ENCODE results near the gene C16orf74. TPM values are rescaled to one million over a fixed set of nuclear protein-coding genes. Genes with fewer than 3 reads are reported as not detected.

C16orf74 gene
- total and polyA plus RNA-seq, 2 of the 8 experiments (the other 6 are each of a cell fraction or from before 2014, with no cell fraction given): 7.3 to 9.3 TPM

GRCh38 chr16:85751698-85752501 lies 1.0 kb upstream of the C16orf74 start:
- CTCF ChIA-PET (ENCODE audit: partially characterized antibody): interaction anchor here (0.9 to 1.8 kb wide), 7 partner anchors 8 to 261 kb away, joined by 3 to 6 read pairs (median 3); no protein-coding TSS in a partner anchor
- TF ChIP-seq ATF2 (IDR thresholded peaks at IDR 0.05; ENCODE audit: low read length): no peak
- no peak for TF ChIP-seq HDAC2 (IDR thresholded peaks at IDR 0.05; ENCODE audit: borderline replicate concordance in 1 of 2, low read depth in 2 of 2, low read length in 2 of 2)
- TF ChIP-seq EP300 (IDR thresholded peaks at IDR 0.05; ENCODE audit: borderline replicate concordance in 1 of 2, low read depth in 2 of 2, low read length in 2 of 2): no peak
- TF ChIP-seq ZNF274 (IDR thresholded peaks at IDR 0.05; ENCODE audit: borderline replicate concordance, extremely low read depth, low read length): no peak
- no peak for TF ChIP-seq TBP (IDR thresholded peaks at IDR 0.05; ENCODE audit: low read depth, low read length)
- TF ChIP-seq RAD21 (IDR thresholded peaks at IDR 0.05 in 1 of 2, conservative IDR thresholded peaks at IDR 0.05 in 1 of 2; ENCODE audit: low read depth in 2 of 2, low read length in 2 of 2): no peak
- no peak for TF ChIP-seq KDM4A (IDR thresholded peaks at IDR 0.05; ENCODE audit: low read depth, low read length, severe bottlenecking)
- TF ChIP-seq POLR2A (IDR thresholded peaks at IDR 0.05; ENCODE audit: control extremely low read depth in 1 of 2, low read depth in 2 of 2, low read length in 2 of 2): no peak

More at GRCh38 chr16:85751698-85752501, 1.0 kb upstream of the C16orf74 start:
- Histone ChIP-seq H3K4ac (replicated peaks; ENCODE audit: insufficient read length, low read depth, low read length) (peak overlapping the region; percentile 36), H3K4me1 (replicated peaks in 1 of 4; ENCODE audit: control insufficient read depth in 3 of 4, insufficient read depth in 4 of 4, low read length in 3 of 4) (peaks cover 0 to 30% (median 22%) of the 10 kb centered on the region in 4 experiments; a peak in 6 of 7 replicates), H3K23me2 (ENCODE audit: low read depth, low read length) (peaks cover 4% of the 10 kb centered on the region; the same call in 1 of the 2 replicates), H3K79me2 (ENCODE audit: control insufficient read depth in 1 of 2, insufficient read depth in 2 of 2, low read length in 2 of 2) (no peaks in the 10 kb centered on the region), H3K9me3 (ENCODE audit: insufficient read depth in 2 of 2, low read depth in 1 of 2, low read length in 1 of 2) (no peaks in the 10 kb centered on the region), H4K8ac (ENCODE audit: extremely low read depth, insufficient read depth, low read length) (no peak overlapping the region), H2AFZ (ENCODE audit: low read length) (no peak overlapping the region), H4K91ac (replicated peaks; ENCODE audit: insufficient read length, low read length) (no peak overlapping the region), H2AK5ac (ENCODE audit: low read depth, low read length) (no peak overlapping the region), H2BK15ac (ENCODE audit: low read length) (0 out of 2 replicates have a peak overlapping the region, but pooled peaks have one; percentile 21), H3K4me3 (ENCODE audit: extremely low read depth in 1 of 4, insufficient read depth in 2 of 4, low read depth in 3 of 4, low read length in 4 of 4) (no peak overlapping the region; a peak in 1 of 8 replicates), H2BK5ac (ENCODE audit: low read depth, low read length) (no peak overlapping the region), H3K79me1 (ENCODE audit: low read depth, low read length) (no peaks in the 10 kb centered on the region), H2BK120ac (replicated peaks; ENCODE audit: low read depth, low read length) (no peak overlapping the region), H3K9ac (replicated peaks in 1 of 4; ENCODE audit: extremely low read depth in 1 of 4, low read depth in 3 of 4, low read length in 3 of 4) (no peak overlapping the region), H4K20me1 (replicated peaks in 1 of 2; ENCODE audit: control insufficient read depth in 1 of 2, insufficient read depth in 2 of 2, low read length in 2 of 2) (peaks cover 0 to 3% of the 10 kb centered on the region in 2 experiments), H3K27me3 (replicated peaks in 1 of 4; ENCODE audit: control insufficient read depth in 3 of 4, extremely low read depth in 1 of 4, insufficient read depth in 3 of 4, low read length in 3 of 4) (peaks cover 3 to 34% (median 22%) of the 10 kb centered on the region in 4 experiments), H2BK20ac (ENCODE audit: low read length) (no peak overlapping the region; the same call in 1 of the 2 replicates), H4K5ac (ENCODE audit: insufficient read length, low read depth, low read length) (no peak overlapping the region), H3K56ac (replicated peaks; ENCODE audit: insufficient read length, low read depth, low read length) (no peak overlapping the region), H2BK12ac (ENCODE audit: low read depth, low read length) (peak overlapping the region; percentile 78; the same call in 1 of the 2 replicates), H3K36me3 (ENCODE audit: control insufficient read depth in 2 of 4, insufficient read depth in 4 of 4, low read length in 3 of 4) (no peaks in the 10 kb centered on the region), H3K23ac (ENCODE audit: insufficient read length) (no peak overlapping the region), H3K27ac (ENCODE audit: low read depth, low read length) (no peak overlapping the region), H3K14ac (ENCODE audit: insufficient read length) (no peak overlapping the region), H3K18ac (ENCODE audit: extremely low read depth, low read length) (no peak overlapping the region; the same call in none of the 2 replicates), H3K4me2 (ENCODE audit: insufficient read depth in 1 of 2, low read depth in 2 of 2, low read length in 2 of 2) (peak overlapping the region; percentile 80 to 83)
- 53% methylated on average over 14 of the region's 15 CpGs; no CpG with 5 or more reads in 1 of the 2 experiments for WGBS, 2 experiments (ENCODE audit: extremely low coverage in 1 of 2, insufficient coverage in 1 of 2, insufficient read length in 1 of 2, insufficient replicate concordance in 2 of 2, low coverage in 1 of 2, low lambda C conversion rate in 2 of 2, missing lambda C conversion rate in 1 of 2)
- POLR2A ChIA-PET (ENCODE audit: partially characterized antibody): interaction anchor here (0.6 to 1.5 kb wide), 3 partner anchors 14 to 36 kb away, joined by 3 to 5 read pairs (median 4); no protein-coding TSS in a partner anchor
- DNase-seq (ENCODE audit: low read depth in 1 of 2, low spot score in 2 of 2) (peak; percentile 34 to 64), FAIRE-seq (no peak)
